22Rv1 (cell line): ENCODE results near the gene SLC12A1.

ENCODE experiments used
- H3K27ac ChIP-seq: fragments of 450-650 bp; 2 replicates; pipeline ENCODE4 v1.5.1; 2017
- CTCF ChIP-seq: fragments of 450-650 bp; IDR thresholded peaks from 2 replicates; pipeline ENCODE4 v1.5.1; 2017; ENCODE audit warnings: mild to moderate bottlenecking
- ZFX ChIP-seq: fragments of 450-650 bp; IDR thresholded peaks from 2 replicates; pipeline ENCODE4 v1.6.1; 2017; ENCODE audit warnings: antibody characterized with exemption, borderline replicate concordance

The SLC12A1 gene

GRCh38 chr15:48191574-48192225 lies 14.4 kb upstream of the SLC12A1 start, which contains the start of gene CTXN2:
Gene CTXN2 (plus strand): TSS chr15:48191665. CDS start chr15:48201301, 9,636 bp downstream.
- TF ChIP-seq CTCF = no peak
- no peak within 1 kb of the TSS for H3K27ac ChIP-seq

GRCh38 chr15:48202068-48202467 lies 4.0 kb upstream of the SLC12A1 start:
- TF ChIP-seq ZFX = no peak
- TF ChIP-seq CTCF = no peak
- H3K27ac ChIP-seq = no peak overlapping the region

- H3K27ac ChIP-seq = no peak overlapping the region
- TF ChIP-seq ZFX = no peak
- no peak for TF ChIP-seq CTCF
These were observed 15.2 kb downstream of the SLC12A1 start for GRCh38 chr15:48221261-48221660.

- no peak overlapping the region for H3K27ac ChIP-seq
- TF ChIP-seq ZFX (no peak), CTCF (no peak)
These were observed 15.8 kb downstream of the SLC12A1 start for GRCh38 chr15:48221885-48222284.

GRCh38 chr15:48222627-48223026 lies 16.5 kb downstream of the SLC12A1 start:
- TF ChIP-seq ZFX (no peak), CTCF (no peak)

GRCh38 chr15:48225771-48226170 lies 19.7 kb downstream of the SLC12A1 start:
- TF ChIP-seq ZFX (no peak), CTCF (no peak)
- H3K27ac ChIP-seq = no peak overlapping the region

More at GRCh38 chr15:48222627-48223026, 16.5 kb downstream of the SLC12A1 start:
- H3K27ac ChIP-seq = no peak overlapping the region

- H3K27ac ChIP-seq = no peak overlapping the region
- TF ChIP-seq CTCF = no peak
- TF ChIP-seq ZFX = no peak
These were observed 24.4 kb downstream of the SLC12A1 start for GRCh38 chr15:48230498-48230897.
